ENCODE measurements around the gene ADCK2.

- no peak for TF ChIP-seq CTCF (optimal IDR thresholded peaks at IDR 0.05 in 1 of 3, IDR thresholded peaks at IDR 0.05 in 1 of 3, conservative IDR thresholded peaks at IDR 0.05 in 1 of 3; ENCODE audit: extremely low read depth in 1 of 3, insufficient read depth in 2 of 3, low read length in 3 of 3)
- TF ChIP-seq EZH2 (IDR thresholded peaks at IDR 0.05; ENCODE audit: low read length): no peak
Measured at GRCh38 chr7:140625908-140626868, 46.6 kb upstream of the ADCK2 start.

All from keratinocyte (primary cell).